Muscle layer of duodenum (tissue), 2 donors: ENCODE measurements around the gene GRIN3A.

Source experiments
- H3K27ac ChIP-seq: one replicate; pipeline ENCODE4 v1.7.0; 2013; ENCODE audit warnings: mild to moderate bottlenecking, low read length
- H3K27me3 ChIP-seq: one replicate; pipeline ENCODE4 v1.7.0; 2013; ENCODE audit warnings: low read depth, mild to moderate bottlenecking, control low read depth, low read length
- H3K36me3 ChIP-seq, 2 donors: one replicate each; pipeline ENCODE4 v1.7.0; 2013; ENCODE audit warnings: low read length in 2 of 2, control low read depth in 1 of 2, mild to moderate bottlenecking in 1 of 2; ENCODE audit not compliant: insufficient read depth in 2 of 2, control insufficient read depth in 1 of 2
- H3K4me1 ChIP-seq, 2 donors: one replicate each; pipeline ENCODE4 v1.7.0; 2013; ENCODE audit warnings: low read length in 2 of 2, mild to moderate bottlenecking in 2 of 2, control low read depth in 1 of 2, moderate library complexity in 1 of 2; ENCODE audit not compliant: insufficient read depth in 2 of 2, control insufficient read depth in 1 of 2
- H3K4me3 ChIP-seq, 2 donors: one replicate each; pipeline ENCODE4 v1.7.0; 2013; ENCODE audit warnings: low read length in 2 of 2, low read depth in 1 of 2, mild to moderate bottlenecking in 1 of 2
- H3K9me3 ChIP-seq, 2 donors: one replicate each; pipeline ENCODE4 v1.7.0; 2013; ENCODE audit warnings: low read length in 2 of 2, control low read depth in 1 of 2, mild to moderate bottlenecking in 1 of 2; ENCODE audit not compliant: control insufficient read depth in 1 of 2
- donor health status: healthy.

Gene GRIN3A

DNA sequence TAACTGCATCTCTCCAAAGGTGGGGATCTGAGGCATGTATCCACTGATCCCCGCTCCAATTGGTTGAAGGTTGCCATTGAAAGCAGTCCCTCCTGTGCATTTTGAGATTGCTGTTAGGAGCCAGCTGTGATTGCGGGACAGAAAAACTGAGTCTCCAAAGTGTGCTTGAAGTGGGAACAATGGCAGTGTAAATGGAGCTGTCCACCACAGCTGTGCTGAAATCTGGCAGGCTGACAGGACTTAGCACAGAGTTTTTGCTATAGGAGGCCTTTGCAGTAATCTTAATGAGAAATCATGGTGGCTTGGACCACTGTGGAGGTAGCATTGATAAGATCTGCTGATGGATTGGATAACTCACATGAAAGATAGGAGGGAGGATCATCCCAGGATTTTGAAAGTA, 201.5 kb downstream of the GRIN3A start:
- Histone ChIP-seq H3K9me3 (no peaks in the 10 kb centered on the region), H3K27ac (no peak overlapping the region), H3K4me1 (peaks cover 0 to 24% of the 10 kb centered on the region in 2 donors), H3K4me3 (no peak overlapping the region), H3K27me3 (no peaks in the 10 kb centered on the region), H3K36me3 (peaks cover 23 to 25% of the 10 kb centered on the region in 2 donors)

DNA sequence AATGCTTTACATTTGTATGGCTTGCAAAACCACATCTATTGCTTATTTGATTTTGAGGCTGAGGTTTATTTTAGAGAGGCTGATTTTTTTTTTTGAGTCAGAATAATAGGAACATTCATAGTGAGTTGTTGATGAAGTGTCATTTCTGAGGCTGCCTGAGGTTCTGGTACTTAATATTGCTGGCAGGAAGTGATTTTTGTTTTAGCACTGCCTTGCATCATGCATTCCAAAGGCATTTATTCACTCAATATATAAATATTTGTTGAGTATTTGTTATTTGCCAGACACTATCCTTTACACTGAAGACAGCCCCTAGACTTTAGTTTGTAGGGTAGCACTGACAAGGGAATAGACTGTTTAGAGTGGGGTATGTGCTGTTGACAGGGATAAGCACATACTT, 202.1 kb downstream of the GRIN3A start:
- H3K27me3 ChIP-seq, result no peaks in the 10 kb centered on the region
- no peak overlapping the region for H3K4me3 ChIP-seq
- H3K36me3 ChIP-seq, result peaks cover 20 to 21% of the 10 kb centered on the region in 2 donors
- H3K9me3 ChIP-seq, result no peaks in the 10 kb centered on the region
- no peak overlapping the region for H3K27ac ChIP-seq
- H3K4me1 ChIP-seq, result peaks cover 0 to 24% of the 10 kb centered on the region in 2 donors

DNA sequence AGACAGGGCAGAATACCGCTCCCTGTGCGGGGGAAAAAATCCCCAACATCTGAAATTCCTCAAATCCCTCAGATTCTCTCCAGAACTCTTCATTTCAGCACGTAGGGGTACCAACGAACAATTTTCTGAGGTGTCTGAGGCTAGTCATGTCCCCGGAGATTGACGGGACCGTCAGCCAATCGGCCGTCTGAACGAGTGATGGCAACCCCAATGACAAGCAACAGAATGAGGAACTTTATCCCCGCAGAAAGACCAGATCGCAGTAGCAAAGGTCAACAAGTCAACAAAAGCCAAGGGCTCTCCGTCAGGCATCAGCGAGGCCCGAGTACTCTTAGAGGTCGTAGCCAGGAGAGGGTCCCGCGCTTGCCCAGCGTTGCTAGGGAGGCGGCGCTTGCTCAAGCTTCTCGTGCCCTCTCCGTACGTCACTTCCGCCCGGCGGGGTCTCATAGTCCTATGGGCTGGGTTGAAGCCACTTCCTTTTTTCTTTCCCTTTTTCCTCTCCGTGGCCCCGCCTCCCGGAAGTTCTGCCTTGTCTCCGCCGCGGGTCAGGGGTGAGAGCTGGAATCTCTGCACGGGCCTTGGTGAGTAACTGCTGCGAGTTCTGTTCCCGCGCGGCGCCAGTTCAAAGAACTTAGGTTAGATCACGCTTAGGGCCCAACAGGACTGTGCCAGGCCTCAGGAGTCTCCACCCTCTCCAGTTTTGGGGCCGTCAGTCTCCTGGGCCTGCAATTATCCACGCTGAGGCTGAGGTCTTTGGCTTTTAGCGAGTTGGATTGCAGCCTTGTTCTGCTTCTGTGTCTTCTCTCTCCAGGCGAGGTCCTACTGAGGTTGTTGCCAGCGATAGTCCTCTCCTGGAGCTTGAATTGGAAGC, 204.9 kb downstream of the GRIN3A start, which contains the start of gene RNF20:
Gene RNF20 (plus strand): TSS at position 520 of the 871 bp plus-strand sequence. CDS start 1,571 bp downstream, outside the sequence.
- H3K27me3 ChIP-seq, result no peaks in the 10 kb centered on the region
- peaks cover 0 to 24% of the 10 kb centered on the region in 2 donors for H3K4me1 ChIP-seq
- no peaks in the 10 kb centered on the region for H3K9me3 ChIP-seq
- H3K27ac ChIP-seq, result peak within 1 kb of the TSS; percentile 98
- peak within 1 kb of the TSS; percentile 92 to 96 for H3K4me3 ChIP-seq
- H3K36me3 ChIP-seq, result peaks cover 8% of the 10 kb centered on the region in 2 donors

DNA sequence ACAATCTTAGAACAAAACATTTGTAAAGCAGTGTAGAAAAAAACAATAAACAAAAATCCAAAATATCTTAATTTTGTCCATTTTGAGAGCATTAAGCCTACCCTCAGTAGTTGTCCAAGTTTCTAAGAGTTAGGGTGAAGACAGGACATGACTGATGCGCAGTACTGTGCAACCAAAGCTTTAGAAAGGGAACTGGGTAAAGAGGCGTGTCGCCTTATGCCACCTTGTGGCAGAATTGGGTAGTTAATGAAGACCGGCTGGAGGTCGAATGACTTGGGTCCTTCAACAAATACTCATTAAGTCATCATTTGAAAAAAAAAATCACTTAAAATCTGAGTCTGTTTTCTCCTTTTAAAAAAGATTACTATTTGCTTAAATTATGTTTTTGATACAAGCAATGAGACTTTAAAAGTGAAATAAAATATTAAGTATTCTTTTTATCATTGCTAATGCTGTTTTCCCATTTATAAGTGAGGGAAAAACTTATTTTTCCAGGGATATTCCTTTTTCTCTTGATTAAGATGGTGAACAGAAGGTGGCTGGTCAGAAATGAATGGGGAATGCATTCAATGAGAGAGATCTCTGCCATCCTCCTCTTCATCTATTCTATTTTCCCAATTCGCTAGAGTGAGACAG, 208.3 kb downstream of the GRIN3A start:
- Histone ChIP-seq H3K4me1 (peaks cover 0 to 7% of the 10 kb centered on the region in 2 donors), H3K27ac (no peak overlapping the region), H3K4me3 (no peak overlapping the region), H3K27me3 (no peaks in the 10 kb centered on the region), H3K9me3 (no peaks in the 10 kb centered on the region), H3K36me3 (no peaks in the 10 kb centered on the region)

DNA sequence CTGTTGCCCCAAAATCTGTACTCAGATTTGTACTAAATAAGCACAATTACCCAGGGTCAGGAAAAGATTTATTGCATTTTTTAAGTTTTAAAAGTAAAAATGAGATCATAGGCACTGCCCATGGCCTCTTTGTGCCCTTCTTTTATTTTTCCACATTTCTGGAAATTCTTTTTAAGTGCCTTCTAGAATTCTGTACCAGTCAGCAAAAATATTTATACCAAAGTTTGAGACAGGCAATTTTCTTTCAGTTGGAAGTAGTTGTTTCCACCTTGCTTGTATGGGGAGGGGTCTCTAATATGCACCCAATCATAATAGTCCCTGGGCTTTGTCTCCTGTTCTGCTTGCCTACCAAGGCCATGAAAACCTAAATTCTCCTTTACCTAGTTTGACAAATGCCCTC, 210.4 kb downstream of the GRIN3A start:
- H3K36me3 ChIP-seq, result no peaks in the 10 kb centered on the region
- H3K27ac ChIP-seq, result no peak overlapping the region
- H3K27me3 ChIP-seq, result no peaks in the 10 kb centered on the region
- H3K4me3 ChIP-seq, result no peak overlapping the region
- H3K9me3 ChIP-seq, result no peaks in the 10 kb centered on the region
- H3K4me1 ChIP-seq, result no peaks in the 10 kb centered on the region

DNA sequence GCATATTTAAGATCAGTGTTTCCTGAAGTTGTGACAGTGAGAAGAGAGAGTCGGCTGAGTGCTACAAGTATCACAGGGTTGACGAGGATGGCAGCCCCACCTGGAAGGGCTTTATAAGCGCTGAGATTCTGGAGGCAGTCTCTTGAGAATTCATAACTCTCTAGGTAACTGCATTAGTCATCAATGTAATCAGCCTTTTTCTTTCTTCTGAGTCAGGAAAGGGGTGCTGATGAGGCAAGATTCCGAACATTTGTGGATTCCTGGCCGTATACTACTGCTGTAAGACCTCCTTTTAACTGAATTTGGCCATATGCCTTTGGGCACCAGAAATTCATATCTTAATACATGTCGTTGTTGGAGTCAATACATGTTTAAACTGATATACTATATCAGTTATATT, 211.4 kb downstream of the GRIN3A start:
- Histone ChIP-seq H3K9me3 (no peaks in the 10 kb centered on the region), H3K36me3 (no peaks in the 10 kb centered on the region), H3K27ac (no peak overlapping the region), H3K4me1 (no peaks in the 10 kb centered on the region), H3K27me3 (no peaks in the 10 kb centered on the region), H3K4me3 (no peak overlapping the region)

DNA sequence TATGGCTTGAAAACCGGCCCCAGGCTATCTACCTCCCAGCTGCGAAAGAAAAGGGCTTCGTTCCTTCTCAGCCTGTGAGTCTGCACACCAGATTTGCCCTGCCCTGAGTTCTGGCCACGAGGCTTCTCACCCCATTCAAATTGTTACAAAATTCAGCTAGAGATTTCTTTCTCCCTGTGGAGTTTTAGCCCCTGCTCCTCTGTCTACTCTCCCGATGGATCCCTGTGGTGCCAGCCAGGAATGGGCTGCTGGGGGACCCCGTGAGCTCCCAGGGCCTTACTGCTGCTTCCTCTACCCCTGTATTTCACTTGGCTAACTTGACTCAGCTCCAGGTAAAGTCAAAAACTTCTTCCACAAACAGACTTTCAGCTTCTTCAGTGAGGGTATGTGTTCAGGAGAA, 214.1 kb downstream of the GRIN3A start:
- no peaks in the 10 kb centered on the region for H3K36me3 ChIP-seq
- H3K27me3 ChIP-seq, result no peaks in the 10 kb centered on the region
- H3K4me1 ChIP-seq, result no peaks in the 10 kb centered on the region
- H3K27ac ChIP-seq, result no peak overlapping the region
- H3K9me3 ChIP-seq, result no peaks in the 10 kb centered on the region
- no peak overlapping the region for H3K4me3 ChIP-seq
